Renal cortical epithelial cell (primary cell): Measurements from ENCODE around the gene SDC4. TPM values are rescaled to one million over a fixed set of nuclear protein-coding genes. Genes with fewer than 3 reads are reported as not detected.

Source experiments
- DNase-seq: peaks from one replicate; pipeline ENCODE4 v3.0.0-alpha.2; 2011; ENCODE audit warnings: low read depth
- total RNA-seq: library from RNA; depleted of rRNA; stranded (reverse); fragments of >200 nt; gene quantifications from 2 replicates; pipeline ENCODE4 v1.2.3, GENCODE V29; 2014

The SDC4 gene
- total RNA-seq, 1 donor from 2014 or later: 500 TPM

DNA sequence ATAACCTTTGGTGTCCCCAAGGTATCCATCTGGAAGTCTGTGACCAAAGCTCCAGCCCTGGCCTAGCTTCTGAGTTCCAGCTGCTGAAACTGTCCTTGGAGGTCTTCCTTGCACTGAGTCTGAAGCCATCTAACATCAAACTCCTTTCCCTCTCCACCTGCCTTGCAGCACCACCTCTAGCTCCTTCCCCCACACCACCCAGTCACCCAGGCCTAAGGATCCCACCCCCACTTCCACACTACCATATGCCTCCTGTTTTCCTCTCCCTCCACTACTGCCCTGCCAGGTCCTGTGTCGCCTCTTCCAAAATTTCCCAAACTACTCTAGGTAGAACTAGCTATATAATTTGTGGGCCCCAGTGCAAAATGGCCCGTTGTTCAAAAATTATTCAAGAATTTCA lies 29.3 kb downstream of the SDC4 start:
- DNase-seq: no peak

DNA sequence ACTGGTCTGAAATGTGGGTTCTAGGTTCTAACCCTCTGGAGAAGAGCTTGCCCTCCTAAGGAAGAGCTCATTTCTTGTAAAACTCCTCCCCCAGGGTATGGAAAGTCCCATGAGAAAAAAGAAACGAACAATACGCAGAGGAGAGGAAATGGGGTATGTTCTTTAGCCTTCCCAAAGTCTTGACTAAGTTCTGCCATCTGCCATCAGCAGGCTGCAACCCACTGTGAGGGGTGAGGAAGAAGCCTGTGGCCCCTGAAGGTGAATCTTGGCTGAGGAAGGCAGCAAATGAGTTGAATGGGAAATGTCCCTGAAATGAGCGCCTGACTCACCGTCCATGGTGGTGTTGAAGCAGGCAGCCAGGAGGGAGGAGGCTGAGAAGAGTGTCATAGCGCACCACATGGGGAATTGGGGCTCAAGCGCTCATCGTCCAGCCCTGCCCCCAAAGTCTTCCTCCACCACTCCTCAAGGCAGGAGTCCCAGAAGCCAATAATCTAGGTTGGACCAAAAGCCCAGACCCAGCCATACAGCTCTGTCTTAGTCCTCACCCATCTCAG lies 29.8 kb downstream of the SDC4 start:
- DNase-seq: no peak

DNA sequence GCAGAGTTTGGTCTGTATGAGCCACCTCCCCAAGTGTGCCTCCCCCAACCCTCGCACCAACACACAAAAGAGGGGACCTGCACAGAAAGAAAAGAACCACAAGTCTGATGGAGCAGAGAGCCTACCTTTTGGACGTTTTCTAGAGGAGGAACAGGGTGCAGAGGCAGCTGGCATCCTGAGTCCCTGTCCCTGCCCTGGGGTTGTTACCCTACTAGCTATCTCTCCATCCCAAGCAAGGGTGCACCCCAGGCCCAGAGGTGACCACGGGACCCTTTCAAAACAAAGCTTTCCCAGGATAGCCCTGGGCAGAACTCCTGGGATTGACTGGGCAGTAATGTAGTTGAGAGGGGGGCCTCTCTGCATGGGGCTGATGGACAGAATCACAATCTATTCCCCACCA lies 30.4 kb downstream of the SDC4 start:
- no peak for DNase-seq

DNA sequence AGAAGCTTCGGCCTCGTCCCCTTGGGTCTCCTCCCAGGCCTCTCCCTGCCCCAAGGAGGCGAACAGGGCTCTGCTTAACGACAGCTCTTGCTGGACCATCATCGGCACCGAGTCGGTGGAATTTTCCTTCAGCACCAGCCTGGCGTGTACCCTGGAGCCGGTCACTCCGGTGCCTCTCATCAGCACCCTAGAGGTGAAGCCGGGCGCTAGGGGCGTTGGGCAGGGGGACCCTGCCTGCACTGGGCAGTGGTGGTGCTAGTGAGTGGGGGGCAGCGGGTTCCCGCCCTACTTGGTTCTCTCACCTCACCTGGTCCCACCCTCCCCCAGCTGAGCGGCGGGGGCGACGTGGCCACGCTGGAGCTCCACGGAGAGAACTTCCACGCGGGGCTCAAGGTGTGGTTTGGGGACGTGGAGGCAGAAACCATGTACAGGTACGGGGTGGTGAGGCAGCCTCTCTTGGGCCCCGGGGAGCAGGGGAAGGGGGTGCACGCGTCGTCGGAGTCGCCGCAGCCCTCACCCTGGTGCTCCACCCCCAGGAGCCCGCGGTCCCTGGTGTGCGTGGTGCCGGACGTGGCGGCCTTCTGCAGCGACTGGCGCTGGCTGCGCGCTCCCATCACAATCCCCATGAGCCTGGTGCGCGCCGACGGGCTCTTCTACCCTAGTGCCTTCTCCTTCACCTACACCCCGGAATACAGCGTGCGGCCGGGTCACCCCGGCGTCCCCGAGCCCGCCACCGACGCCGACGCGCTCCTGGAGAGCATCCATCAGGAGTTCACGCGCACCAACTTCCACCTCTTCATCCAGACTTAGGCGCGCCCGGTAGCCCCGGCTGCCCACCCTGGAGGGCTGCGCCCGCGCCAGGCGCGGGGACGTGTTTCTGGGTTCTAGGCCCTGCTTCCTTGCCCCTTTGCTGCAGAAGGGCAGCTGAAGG lies 31.8 kb downstream of the SDC4 start:
- DNase-seq: no peak

DNA sequence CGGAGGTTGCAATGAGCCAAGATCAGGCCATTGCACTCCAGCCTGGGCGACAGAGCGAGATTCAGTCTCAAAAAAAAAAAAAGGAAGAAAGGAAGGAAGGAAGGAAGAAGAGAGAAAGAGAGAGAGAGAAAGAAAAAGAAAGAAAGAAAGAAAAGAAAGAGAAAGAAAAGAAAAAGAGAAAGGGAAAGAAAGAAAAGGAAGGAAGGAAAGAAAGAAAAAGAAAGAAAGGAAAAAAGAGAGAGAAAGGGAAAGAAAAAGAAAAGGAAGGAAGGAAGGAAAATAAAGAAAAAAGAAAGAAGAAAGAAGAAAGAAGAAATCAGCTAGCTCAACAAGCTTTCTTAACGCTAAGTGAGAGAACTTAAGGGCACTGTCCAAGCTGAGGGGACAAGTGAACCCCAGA lies 32.6 kb downstream of the SDC4 start:
- no peak for DNase-seq

DNA sequence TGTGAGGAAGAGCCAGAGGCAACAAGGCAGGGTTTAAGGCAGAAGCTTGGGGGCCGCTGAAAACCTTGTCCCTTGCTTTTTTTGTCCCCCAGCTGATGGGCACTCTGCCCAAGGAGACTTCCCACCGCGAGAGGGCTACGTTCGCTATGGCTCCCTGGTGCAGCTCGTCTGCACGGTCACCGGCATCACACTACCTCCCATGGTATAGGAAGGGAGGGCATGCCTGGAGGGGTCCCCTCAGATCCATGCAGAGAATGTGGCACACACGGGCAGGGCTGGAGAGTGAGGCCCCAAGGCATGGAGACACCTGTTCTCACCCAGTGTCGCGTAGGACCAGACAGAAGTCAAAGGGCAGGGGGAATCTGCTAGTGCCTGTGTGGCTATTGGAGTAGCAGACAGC lies 34.3 kb downstream of the SDC4 start:
- DNase-seq: no peak

DNA sequence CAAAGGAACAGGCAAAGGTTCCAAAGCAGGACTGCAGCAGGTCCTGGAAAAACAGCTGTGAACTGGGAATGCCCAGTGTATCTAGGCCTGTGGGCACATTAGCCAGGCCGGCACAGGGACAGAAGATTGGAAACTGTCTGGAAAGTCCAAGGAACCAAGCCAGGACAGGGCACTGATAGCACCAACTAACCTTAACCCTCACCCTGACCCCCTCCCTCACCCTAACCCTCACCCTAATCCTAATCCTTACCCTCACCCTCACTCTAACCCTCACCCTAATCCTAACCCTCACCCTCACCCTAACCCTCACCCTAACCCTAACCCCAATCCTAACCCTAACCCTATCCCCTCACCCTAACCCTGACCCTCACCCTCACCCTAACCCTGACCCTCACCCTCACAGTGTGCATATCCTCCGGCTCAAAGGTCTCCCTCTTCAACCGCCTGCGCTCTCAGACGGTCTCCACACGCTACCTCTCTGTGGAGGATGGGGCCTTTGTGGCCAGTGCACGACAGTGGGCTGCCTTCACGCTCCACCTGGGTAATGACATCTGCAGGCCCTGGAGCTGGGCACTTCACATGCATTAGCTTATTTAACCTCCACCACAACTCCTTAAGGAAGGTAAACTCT lies 35.0 kb downstream of the SDC4 start:
- no peak for DNase-seq

DNA sequence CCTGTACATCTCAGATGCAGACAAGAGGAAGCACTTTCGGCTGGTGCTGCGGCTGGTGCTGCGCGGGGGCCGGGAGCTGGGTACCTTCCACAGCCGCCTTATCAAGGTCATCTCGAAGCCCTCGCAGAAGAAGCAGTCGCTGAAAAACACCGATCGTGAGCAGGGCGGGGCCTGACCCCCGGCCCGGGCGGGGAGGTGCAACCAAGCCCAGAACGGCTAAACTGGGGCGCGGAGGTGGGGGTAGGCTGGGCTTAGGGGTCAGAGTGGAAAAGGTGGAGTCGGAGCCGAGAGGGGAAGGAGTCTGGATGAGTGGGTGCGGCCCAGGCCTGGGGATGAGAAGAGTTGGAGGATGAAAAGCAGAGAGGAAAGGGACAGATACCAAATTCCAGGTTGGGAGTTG lies 36.0 kb downstream of the SDC4 start:
- DNase-seq: no peak

DNA sequence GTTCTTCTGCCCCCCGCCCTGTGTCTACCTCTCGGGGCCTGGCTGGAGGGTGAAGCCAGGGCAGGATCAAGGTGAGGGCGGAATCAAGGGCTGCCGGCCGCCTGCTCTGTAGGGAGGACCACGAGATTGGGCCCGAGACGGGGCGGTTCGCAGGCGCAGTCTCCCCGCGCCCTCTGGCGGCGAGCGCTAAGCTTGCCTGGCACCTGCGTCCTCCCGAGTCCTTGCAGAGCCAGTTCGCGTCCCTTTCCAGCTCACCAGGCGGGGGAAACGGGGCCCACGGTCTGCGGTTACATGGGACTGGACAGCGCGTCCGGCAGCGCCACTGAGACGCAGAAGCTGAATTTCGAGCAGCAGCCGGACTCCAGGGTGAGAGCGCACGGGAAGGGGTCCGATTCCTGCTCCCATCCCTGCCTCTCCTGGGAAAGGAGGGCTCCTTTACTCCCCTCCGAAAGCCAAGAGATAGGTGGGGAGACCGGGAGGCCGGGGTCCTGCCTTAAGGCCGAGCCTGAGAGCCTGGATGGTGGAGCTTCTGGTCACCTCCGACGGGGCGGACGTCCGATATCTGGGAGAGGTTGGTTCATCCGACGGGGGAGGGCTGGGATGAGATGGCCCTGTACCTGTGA lies 36.5 kb downstream of the SDC4 start:
- DNase-seq: no peak

DNA sequence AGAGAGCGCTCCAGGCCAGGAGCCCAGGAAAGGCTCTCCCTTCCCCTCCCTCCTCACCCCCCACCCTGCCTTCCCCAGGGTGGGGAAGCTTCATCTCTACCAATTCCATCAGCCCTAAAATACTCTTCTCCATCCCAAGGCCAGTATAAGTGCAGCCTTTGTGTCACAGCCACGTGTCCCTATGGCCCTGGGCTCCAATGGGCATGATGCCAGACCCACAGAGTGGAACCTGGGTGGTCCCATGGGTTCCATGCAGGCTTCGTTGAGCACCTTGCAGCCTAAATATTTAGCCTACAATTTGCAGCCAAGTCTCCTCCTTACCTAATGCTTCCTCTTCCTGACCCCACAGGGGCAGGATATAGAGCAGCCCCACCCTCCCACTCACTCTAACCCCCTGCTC lies 39.1 kb downstream of the SDC4 start:
- no peak for DNase-seq

DNA sequence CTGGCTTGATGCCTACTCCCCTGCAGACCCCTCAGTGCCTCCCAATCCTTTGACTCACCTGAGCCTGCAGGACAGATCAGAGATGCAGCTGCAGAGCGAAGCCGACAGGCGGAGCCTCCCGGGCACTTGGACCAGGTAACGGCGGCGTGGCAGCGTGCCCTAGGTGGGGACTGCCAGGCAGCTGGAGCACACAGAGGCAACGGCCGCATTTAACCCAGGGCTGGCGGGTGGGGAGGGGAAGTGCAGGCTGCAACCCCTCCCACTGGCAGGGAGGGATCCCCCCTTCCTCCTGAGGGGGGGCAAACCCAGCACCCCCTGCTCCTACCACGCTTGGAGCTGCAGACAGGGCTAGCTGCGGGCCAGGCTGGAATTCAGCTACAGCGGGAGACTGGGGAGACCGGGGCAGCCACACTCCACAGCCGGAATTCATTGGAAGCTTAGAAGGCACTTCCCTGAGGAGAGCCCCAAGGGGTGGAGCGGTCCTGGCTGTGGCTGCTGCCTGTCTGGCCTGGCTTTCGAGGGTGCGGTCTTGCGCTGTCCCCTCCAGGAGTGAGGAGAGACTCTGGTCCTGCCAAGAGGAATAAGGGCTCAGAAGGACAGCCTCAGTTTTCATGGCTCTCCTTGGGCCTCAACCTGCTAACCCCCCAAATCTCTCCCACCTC lies 40.0 kb downstream of the SDC4 start, which contains the start of gene MATN4:
MATN4 (minus strand) TSS at position 183 of the 662 bp plus-strand sequence. CDS start 2,717 bp downstream, outside the sequence.
- DNase-seq: no peak

DNA sequence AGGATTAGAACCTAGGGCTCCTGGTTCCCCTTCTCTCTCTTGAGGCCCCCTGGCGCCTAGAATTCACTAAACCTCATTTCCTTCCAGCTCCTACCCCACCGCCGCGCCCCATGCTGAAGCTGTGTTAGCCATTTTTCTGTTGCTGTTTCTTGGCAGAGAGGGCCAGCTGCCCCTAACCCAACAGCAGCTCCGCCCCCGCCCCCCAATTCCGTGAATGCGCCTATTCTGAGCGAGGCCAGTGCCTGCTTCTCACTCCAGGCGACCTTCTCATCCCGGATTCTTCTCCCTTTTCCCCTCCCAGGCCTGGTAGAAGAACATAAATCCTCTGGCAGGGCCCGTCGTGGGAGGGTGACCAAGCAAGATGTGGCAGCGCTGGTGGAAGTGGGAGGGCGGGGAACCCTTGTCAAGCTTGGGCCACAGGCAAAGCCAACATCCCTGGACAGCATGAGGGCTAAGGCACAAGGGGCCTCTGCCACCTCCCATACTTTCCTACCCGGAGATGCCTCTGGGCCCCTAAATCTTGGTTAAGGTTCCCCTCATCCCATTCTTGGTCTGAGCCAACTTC lies 41.1 kb downstream of the SDC4 start:
- DNase-seq: no peak

DNA sequence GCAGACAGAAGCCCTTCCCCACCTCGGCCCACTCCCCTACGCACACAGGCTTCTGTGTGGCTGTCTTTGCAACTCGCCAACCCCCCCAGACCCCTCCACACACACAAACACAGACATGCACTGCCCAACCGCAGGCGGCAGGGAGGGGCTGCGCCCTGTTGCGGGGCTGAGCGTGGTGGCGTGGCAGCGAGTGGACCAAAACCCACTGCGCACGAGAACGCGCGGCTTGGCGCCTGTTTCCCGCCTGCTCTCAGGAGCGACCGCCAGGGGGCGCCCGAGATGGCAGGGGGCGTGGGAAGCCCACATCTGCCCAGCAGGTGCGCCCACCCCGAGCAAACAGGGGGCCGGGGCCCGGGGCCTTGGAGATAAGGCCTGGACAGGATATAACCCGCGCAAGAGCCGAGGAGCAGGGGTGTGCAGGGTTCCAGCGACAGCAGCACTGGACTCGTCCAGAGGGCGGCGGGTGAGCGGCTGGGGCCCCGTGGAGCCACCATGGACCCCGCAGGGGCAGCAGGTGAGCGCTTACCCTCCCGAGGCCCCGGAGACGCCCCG lies 41.7 kb downstream of the SDC4 start, which contains the start of gene RBPJL:
RBPJL (plus strand) TSS at position 410 of the 552 bp plus-strand sequence; CDS start at position 493, 83 bp downstream.
- no peak for DNase-seq

DNA sequence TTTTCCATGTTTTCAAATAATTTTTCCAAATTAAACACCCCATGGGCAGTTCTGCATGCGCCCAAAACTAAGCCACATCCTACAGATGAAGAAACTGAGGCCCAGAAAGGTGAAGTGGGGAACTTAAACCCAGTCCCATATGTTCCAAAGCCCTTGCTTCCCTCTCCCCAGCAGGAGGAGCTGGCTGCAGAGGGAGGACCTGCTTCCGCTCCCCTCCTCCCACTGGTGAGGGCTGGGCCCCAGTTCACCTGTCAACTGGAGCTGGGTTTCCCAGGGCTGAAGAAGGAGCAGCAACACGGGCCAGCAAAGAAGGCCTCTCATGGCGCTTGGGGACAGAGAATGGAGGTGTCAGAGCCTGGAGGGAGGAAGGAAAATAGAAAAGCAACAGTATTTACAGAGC lies 43.0 kb downstream of the SDC4 start:
- no peak for DNase-seq

DNA sequence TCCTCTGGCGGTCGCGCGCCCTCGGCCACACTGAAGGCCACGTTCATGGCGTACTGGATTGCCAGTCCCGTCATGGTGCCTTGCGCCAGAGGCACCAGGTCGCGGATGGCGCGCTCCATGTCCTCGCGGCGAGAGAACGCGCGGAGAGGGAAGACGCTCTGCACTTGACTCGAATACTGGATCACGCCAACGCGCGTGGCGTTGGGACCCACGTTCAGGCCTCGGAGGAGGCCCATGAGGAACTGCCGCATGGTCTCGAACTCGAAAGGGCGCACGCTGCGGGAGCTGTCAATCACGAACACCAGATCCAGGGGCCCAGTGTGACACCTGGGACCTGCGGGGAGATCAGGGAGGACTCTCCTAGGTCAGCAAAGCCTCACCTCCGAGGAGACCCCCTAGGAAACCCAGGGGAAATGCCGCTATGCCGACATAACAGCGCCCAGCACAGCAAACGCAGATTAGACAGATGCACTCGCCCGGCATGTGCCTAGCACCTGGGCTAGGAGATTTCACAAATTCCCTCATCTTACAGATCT lies 43.7 kb downstream of the SDC4 start:
- DNase-seq: no peak

DNA sequence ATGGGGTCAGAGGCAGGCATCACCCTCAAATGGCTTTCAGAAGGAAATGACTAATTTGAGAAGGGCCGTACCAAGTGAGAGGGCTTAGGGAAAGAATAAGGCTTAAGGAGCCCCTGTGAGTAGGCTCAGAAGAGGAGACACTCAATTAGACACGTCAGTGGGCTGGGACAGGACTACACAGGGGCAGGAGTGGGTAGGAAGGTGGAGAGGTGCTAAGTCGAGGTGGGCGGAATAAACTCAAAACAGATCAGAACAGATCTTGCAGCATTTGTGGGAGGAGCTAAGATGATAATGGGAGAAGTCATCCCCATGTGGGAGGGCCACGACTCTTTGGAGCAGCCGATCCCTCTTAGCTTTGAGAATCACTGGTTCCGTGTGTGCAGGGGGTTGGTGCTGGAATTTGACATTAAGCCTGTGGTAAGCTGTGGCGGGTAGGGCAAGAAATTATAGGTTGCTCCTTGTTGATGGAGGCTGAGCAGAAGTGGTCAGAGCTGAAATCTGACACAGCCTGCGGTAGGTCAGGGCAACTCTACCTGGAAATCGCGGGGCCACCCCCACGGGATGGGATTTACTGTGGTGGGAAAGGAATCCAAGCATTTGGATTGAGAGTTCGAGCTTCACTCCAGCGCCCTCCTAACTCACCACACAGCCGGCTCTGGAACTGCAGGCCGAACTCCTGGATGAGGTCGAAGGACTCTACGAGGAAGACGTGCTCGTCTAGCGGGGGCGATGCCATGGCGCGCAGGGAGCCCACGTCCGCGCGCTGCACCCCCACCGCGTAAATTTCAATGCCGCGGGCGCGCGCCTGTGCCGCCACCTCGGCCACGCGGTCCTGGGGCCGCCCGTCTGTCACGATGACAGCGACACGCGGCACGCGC lies 44.4 kb downstream of the SDC4 start:
- no peak for DNase-seq

DNA sequence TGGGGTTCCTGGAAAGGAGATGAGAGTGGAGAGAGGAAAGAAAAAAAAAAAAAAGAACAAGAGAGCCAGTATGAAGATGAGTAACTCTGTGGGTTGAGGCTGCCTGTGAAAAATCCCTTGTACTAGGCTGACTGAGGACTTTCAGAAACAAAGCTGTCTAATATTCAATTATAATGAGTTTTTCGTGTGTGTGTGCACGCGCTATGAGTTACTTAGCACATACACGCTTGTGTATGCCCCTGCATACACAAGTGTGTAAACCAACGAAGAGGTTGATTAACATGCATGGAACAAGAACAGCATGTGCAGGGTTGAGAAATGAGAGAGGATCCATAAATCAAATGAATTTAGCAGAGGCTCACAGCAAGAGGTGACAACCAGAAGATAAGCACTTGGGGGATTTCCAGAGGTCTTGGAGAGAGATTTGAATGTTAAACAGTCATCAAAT lies 46.4 kb downstream of the SDC4 start:
- no peak for DNase-seq

DNA sequence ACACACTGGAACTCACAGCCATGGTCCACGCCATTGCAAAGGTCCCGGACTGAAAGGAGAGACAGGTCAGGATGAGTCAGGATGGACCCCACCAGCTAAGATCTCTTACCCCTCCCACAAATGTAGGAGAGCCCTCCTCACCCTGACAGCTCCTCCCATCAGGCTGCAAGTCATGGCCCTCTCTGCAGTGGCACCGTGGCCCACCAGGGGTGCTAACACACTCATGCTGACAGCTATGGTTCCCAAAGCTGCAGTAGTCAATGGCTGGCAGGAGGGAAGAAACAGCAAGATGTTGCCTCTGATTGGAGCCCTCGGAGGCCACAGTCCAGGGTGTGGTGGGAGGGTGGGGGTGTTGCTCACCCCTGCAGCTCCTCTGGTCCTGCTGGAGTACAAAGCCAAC lies 47.3 kb downstream of the SDC4 start:
- DNase-seq: no peak

DNA sequence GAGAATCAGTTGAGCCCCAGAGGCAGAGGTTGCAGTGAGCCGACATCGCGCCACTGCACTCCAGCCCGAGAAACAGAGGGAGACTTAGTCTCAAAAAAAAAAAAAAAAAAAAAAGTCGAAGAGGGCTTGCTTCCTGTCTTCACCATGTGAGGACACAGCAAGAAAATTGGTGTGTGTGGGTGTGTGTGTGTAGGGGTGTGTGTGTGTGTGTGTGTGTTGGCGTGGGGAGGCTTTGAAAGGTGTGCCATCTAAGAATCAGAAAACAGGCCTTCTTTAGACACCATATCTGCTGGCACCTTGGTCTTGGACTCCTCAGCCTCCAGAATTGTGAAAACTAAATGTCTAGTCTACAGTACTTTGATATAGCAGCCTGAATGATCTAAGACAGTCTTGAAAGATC lies 48.4 kb downstream of the SDC4 start:
- no peak for DNase-seq
